Stimulated activated CD8-positive, alpha-beta memory T cell treated with anti-CD3 and anti-CD28 coated beads, Interleukin-12 subunit alpha, Interleukin-12 subunit beta, amount 100 ng/mL, for 4 hours (primary cell): Measurements from ENCODE around the gene AFG3L2.

ENCODE experiments used
- DNase-seq: peaks from one replicate; pipeline ENCODE4 v3.0.0-alpha.2; 2020; ENCODE audit warnings: low read depth

Gene AFG3L2

DNA sequence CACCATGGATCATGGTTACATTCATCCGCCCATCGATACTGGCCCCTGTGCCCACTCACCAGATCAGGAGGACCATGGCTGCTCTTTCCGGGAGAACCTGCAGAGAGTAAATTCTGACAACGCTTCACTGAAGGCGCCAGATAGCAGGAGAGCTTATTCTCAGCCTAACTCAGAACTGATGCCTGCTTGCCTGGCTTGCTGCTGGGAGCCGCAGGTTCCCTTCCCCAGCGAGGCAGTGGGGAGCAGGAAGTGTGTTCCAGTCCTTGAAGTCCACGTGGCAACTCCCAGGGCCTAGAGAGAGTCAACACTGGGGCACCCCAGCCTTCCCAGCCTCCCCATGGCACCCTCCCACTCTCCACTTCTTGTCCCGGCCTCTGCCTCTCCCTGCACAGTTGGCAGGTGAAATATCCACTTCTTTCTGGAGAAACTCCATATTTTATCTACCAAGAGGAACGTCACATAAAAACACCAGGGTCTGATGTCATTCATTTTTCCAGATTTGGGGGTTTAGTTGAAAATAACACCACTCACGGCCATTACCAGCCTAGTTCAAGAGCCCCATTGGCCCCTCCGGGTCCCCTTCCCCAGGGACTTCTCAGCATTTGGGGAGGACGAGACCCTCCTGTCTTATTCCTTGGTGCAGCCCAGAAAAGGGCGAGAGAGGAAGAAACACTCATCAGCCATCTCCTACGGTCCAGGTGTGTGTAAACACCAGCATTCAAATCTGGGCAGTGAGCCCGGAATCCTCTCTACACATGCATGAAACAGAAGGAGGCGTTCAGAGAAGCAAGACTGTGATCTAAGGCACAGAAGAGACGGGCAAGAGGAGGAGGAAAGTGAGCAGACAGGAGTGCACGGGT, 72.4 kb downstream of the AFG3L2 start:
- no peak for DNase-seq

DNA sequence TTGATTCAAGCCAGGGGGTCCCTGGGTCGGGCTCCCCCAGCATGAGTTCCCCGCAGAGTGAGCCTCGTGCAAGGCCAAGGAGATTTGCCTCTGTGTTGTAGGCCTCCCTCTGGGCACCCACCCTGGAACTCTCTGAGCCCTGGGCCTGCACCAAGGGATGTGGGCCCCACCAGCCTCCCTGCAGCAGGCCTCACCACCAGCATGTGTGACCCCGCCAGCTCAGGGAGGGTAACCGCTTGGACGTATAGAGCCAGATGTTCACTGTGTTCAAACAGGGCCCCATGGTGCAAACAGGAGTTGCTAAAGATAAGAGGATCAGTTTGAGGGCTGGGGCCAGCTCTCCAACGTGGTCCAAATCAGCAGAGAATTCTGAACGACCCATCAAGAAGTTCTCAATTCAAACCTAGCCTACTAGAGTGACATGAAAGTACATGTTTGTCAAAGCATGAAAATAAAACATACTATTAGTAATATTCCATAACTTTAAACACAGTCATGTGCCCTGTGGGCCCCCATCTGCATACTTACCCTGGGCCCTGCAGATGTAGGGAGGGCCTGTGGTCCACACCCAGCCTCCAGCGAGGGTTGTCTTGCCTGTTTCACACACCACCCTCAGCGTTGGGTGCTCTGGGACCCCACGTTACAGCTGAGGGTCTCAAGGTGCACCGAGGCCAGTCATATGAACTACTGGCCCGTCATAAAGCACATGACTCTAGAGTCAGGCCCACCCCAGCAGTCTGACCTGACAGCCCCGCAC, 74.5 kb downstream of the AFG3L2 start:
- DNase-seq: no peak

DNA sequence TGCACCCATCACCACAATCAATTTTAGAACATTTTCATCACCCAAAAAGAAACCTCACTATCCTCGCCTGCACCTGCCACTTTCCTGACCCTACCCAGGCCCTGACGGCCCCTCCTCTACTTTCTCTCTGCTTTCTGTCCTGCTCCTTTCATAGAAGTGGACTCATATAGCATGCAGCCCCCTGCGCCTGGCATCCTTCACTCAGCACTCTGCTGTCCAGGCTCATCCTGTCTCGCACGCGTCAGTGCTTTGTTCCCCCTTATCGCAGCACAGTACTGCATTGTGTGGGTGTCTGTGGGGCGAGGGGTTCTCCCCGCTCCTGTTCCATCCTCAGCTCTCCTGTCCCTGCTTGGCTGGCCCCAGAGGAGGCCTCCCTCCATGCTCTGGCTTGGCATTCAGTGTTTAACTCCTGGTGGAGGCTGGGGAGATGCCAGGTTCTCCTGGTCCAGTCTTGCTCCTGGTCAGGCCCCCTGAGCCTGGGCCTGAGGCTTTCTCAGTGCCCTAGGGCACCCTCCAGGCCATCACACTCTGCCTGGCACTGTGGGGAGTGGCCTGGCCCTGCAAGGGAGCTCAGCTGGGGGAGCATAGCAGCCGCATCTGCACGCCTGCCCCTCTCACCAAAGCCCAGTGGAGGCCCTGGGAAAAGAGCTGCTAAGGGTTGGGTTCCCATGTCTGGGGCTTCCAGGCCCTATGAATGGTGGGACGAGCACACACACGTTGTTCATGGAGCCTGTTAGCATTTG, 75.6 kb downstream of the AFG3L2 start:
- no peak for DNase-seq

DNA sequence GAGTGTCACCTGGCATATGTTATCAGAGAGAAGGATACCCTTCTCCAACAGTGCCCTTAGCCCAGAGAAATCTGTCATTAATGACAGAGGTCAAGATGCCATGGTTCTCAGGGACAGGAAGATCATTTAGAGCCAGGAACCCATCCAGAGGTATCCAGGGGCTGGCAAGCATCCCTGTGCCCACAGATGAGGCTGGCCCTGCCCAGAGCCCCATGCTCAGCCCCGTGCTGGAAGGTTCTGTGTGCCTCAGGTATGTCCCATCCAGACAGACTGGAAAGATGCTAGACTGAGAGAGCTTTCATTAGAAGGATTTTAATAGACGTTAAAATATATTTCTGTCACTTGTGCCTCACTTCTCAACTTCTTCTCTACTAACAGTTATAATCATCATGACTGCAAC, 77.2 kb downstream of the AFG3L2 start:
- no peak for DNase-seq

DNA sequence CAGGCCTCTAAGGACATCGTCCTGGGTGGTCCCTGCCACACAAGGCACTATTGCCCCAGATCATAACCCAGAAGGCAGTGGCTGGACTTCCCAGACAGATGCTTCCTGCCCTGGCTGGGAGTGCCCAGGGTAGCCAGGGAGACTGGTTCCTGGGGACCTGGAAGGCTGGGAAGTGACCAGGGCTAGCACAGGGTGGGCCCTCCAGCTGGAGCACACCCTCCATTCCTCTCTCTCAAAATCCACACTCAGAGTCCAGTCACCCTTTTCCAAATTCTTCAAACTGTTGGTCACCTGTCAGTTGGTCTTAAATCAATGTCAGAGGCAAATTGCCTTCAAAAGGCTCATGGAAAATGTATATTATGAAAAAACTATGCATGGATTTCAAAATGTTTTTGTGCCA, 80.6 kb downstream of the AFG3L2 start:
- DNase-seq: no peak

DNA sequence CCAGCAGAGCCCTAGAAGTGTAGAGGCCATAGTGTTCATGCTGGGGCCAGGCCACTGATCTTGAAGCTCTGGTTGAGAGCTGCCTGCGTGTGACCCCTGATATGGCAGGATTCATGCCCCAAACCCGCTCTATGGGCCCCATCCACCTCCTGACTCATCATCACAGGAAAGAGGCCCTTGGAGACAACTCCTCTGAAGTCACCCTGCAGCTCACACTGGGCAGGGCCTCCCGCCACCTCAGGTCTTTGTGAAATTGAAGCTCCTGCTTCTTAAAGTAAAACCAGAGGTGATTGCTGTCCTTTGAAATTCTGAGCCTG, 81.0 kb downstream of the AFG3L2 start:
- DNase-seq: no peak

DNA sequence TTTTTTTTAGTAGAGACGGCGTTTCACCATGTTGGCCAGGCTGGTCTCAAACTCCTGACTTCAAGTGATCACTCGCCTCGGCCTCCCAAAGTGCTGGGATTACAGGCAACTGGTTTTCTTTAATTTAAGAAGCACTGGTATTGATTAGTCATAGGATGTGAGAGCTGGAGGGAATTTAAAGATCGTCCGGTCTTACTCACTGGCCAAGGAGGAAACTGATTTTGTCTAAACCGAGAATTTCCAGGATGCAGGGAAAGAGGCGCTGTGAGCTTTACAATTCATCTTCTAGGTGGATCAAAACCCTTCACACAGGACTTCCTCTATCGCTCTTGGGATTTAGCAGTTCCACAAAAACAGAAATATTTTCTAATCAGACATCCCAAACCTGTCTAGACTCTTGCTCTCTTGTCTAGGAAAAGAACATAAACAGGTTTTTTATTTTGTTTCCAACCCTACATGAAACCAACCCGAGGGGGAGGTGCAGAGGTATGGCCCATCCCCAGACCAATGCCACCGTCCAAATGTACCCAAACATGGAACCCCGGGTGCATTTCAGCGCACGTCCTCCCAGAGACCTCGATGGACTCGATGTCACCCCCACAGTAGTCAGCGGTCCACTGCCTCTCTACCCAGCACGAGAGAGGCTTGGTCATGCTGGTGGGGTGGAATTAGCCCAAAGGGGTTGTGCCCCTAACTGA, 81.5 kb downstream of the AFG3L2 start:
- no peak for DNase-seq

DNA sequence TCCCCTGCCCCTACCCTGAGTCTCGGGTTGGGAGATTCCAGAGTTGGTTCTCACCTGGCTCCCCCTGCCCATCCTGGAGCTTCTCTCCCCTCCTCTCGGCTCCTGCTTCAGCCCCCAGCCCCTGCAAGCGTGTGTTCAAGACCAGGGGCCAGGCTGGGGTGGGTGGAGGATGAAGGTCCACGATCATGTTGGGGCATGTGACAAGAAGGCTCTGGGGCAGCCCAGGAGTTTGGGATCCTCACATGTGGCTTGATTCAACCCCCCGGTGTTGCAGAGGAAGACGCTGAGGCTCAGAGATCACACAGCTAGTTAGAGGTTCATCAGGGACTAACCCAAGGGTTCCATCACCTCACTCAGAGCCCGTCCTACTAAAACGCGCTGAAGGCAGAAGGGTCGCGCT, 83.2 kb downstream of the AFG3L2 start:
- DNase-seq: no peak

DNA sequence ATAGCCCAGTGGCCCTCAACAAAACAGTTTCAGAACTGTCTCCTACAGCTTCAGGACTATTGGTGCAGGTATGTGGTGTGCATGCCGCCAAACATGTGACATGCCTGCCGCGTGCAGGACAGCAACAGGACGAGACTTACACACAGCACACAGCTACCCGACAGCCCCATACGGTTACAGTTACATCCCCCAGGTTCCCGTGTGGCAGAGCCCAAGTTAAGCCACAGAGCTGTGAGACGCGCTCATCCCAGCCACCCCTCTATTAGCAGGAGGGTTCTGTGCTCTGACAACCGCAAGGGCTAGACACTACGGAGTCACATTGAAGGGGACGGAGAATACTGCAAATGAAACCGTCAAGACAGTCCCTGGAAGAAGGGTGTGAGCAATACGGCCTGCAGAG, 85.3 kb downstream of the AFG3L2 start:
- DNase-seq: no peak

DNA sequence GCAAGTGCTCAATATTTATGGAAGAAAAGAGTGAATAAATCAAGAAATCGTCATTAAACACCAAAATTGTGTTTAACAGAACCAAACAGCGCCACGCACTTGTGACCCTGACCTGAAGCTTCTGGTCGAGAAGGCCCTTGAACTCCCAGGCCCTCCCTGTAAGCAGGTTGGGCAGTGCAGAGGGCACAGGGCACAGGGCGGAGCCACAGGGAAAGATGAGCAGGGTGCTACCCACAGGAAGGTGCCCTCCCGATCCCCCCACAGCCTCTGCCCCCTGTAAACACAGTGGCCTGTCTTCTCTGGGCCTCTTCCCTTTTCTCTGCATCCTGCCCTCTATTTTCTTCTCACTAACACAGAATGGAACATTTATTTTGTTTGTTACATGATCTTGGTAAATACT, 85.9 kb downstream of the AFG3L2 start:
- no peak for DNase-seq

DNA sequence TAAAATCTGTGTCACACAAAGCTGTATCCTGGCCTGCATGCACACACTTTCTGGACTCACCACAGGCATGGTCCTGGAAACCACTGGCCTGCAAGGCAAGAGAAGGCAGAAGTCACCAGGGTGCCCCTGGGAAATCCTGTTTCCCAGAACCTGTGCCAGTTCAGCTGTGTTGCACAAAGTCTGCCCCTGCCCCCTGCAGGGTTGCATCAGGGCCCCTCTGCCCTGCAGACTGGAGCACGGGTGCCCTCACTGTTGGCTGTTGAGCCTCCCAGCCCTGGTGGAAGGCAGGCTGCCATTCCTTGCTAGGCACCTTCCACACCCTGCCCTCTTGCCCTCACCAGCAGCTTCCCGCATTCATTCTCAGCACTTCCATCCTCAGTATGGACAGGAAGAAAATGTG, 86.9 kb downstream of the AFG3L2 start:
- DNase-seq: no peak

DNA sequence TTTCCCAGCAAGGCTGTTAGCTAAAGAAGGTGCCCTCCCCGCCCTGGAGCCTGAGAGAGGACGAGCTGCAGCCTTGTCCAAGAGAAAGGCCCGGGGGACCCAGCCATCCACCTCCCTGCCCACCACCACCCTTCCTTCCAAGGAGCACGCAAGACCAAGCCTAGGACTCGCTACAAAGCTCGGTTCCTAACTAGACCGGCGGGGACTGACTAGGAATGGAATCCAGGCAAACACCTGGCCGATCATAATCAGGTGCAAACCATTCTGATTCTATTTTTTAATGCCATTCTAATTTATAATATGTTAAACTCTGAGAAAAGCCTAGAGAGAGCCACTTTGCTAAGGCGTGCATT, 88.6 kb downstream of the AFG3L2 start:
- no peak for DNase-seq

DNA sequence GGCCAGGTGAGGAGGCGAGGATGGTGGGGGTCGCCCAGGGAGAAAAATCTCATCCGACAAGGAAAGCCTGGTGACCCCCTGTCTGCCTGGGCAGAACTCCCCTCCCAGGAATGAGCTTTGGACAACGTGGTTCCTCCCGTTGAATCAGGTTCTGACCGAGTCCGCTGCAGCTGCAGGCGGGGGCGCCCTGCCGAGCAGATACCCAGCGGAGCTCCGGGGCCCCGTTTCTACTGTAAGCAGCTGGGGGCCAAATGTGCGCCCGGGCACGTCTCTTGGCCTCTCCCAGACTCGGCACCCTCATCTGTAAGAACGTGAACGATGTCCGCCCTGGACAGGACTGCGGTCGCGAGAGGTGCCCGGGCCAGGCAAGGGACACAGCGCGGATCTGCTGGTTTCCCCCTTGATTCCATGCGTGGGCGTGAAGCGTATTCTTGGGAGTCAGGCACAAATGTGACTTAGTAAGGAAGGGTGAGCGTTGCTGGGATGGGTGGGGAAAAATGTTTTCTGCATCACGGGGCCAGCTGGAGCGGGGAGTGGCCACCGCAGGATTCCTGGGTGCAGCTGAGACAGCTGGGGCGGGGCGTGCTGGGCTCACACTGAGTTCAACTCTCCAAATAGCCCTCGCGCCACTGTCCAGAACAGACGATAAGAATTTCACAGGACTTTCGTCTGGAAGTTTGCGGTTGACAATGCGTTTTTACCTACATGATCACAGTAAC, 89.2 kb downstream of the AFG3L2 start:
- no peak for DNase-seq

DNA sequence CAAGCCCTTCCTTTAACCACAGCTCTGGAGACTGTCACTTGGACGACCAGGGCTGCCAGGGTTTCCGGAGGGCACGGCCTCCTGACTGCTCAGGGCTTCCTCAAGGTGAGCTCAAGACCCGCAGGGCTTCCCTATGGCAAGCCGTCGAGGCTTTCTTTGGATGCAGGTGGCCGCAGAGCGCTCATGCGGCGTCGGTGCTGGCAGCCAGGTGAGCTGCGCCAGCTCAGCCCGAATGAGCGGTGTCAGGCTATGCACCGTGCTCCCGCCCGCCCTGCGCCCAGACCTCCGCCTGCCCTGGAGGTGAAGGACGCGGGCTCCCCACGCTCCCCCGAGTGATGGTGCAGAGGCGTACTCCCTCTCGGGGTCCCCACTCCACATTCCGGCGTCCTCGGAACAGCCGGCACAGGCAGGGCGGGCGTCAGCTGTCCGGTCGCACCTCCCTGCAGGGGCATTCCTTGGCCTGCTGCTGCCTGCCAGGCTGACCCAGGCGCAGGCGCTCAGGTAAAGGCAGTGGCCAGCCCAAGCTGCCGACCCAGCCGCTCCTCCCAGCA, 89.8 kb downstream of the AFG3L2 start:
- DNase-seq: no peak

DNA sequence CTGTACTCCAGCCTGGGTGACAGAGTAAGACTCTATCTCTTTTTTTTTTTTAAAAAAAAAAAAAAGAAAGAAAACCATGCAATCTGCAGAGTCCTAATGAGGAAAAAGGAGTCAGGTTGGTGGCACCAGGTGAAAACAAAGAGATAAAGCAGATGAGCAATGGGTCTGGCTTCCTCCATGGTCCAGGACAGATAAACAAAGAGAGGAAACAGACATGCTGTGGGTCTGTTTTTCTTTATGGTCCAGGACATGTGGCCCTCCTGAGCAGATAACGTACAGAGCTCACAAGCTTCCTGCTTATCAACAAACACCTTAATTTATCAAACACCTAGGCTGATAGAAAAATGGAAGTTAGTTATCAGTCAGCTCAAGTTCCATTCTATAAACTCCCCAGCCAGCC, 93.4 kb downstream of the AFG3L2 start:
- no peak for DNase-seq

DNA sequence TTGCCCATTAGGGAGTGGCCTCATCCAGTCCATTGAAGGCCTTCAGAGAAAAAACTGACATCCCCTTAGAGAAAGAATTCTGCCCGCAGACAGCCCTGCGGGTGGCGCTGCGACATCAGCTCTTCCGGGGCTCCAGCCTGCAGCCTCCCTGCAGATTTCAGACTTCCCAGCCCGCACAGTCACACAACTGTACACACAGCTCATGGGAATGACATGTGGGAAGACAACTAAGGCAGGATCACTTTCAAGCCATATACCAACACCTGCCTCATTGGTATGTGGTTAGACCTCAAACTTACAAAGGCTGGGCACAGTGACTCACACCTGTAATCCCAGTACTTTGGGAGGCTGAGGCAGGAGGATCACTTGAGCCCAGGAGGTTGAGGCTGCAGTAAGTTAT, 93.8 kb downstream of the AFG3L2 start:
- no peak for DNase-seq

DNA sequence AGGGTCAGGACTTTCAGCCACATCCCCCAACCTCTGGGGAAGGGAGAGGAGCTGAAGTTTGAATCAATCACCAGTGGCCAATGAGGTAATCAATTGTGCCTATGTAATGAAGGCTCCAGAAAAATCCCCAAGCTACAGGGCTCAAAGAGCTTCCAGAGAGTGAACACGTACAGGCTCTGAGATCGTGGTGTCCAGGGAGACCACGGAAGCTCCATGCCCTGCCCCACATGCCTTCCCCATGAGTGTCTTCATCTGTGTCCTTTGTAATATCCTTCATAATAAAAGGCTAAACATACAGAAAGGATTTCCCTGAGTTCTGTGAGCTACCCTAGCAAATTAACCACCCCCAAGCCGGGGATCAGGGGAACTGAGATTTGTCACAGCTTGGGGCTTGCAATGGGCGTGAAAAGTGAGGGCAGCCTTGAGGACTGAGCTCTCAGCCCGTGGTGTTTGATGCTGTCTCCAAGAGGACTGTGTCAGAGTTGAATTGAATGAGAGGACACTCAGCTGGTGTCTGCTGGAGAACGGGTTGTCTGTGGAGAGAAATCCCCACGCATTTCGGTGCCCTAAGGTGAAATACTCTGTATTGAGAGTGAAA, 94.5 kb downstream of the AFG3L2 start:
- DNase-seq: no peak

DNA sequence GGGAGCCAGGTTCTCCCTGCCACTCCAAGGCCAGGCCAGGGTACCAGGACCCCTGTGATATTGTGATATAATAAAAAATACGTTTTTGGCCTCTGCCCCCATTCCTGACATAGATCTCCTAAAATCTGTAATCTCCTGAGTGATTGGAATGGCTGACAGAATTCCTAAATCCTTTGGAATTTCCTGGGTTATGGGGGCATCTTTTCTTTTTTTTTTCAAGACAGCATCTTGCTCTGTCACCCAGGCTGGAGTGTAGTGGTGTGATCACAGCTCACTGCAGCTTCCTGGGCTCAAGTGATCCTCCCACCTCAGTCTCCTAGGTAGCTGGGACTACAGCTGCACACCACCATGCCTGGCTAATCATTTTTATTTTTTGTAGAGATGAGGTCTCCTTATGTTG, 95.2 kb downstream of the AFG3L2 start:
- no peak for DNase-seq

DNA sequence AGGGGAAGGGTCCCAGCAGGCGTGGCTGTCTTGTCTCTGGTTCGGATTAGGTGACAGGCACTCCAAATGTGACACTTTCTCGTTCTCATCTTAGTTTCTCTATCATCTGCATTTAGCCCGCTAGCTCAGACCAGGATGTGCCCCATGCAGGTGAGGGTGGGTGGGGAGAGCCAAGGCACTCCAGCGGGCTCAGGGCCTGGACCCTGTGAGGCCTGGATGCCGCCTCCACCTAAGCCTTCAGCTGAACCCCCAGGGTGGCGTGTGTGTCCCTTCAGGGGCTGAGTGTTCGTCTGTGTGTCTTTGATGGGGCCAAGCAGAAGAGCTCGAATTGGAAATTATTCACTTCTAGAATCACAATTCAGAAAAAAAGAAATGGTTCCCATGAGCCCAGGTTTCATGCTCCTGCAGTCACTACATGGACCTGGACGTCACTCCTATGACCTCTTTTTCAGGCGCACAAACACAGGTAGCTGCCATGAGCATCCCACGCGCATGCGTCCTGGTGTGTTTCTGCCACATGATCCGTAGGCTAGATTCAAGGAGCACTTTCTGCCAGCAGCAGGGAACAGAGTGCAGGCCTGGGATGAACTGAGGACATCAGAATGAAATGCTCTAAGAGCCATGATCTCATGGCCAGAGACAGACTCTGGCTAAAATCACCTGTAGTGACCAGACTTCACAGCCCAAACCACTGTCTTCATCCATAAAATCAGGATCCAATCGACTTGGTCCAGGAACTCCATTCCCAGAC, 97.1 kb downstream of the AFG3L2 start:
- DNase-seq: no peak
